SK-N-SH treated with all-trans-retinoic acid at 6 μM for 48 hours (cell line): ENCODE measurements around the gene KIAA1217.

Source experiments
- ARNTL ChIP-seq: fragments of 450-650 bp; formaldehyde crosslinking; IDR thresholded peaks from 2 replicates; pipeline ENCODE4 v1.5.0; 2020; ENCODE audit warnings: low read depth, mild to moderate bottlenecking, moderate library complexity, borderline replicate concordance
- CSDC2 ChIP-seq: fragments of 250-450 bp; sonication (Bioruptor Pico); IDR thresholded peaks from 2 replicates; pipeline ENCODE4 v1.5.0; 2020; ENCODE audit warnings: mild to moderate bottlenecking, moderate library complexity
- GLIS3 ChIP-seq: fragments of 250-450 bp; sonication (Bioruptor Pico); IDR thresholded peaks from 2 replicates; pipeline ENCODE4 v1.5.0; 2020; ENCODE audit warnings: mild to moderate bottlenecking, moderate library complexity
- PATZ1 ChIP-seq: fragments of 250-450 bp; sonication (Bioruptor Pico); IDR thresholded peaks from 2 replicates; pipeline ENCODE4 v1.8.0; 2020; ENCODE audit warnings: mild to moderate bottlenecking, moderate library complexity, borderline replicate concordance
- POU6F1 ChIP-seq: fragments of 250-450 bp; sonication (Bioruptor Pico); IDR thresholded peaks from 2 replicates; pipeline ENCODE4 v1.8.0; 2021; ENCODE audit warnings: low read depth, mild to moderate bottlenecking, moderate library complexity, borderline replicate concordance
- PPARA ChIP-seq: fragments of 250-450 bp; sonication (Bioruptor Pico); IDR thresholded peaks from 2 replicates; pipeline ENCODE4 v1.5.0; 2020; ENCODE audit warnings: mild to moderate bottlenecking, borderline replicate concordance
- RARB ChIP-seq: fragments of 250-450 bp; sonication (Bioruptor Pico); IDR thresholded peaks from 2 replicates; pipeline ENCODE4 v1.8.0; 2021; ENCODE audit warnings: mild to moderate bottlenecking, moderate library complexity
- SNAI2 ChIP-seq: fragments of 250-450 bp; sonication (Bioruptor Pico); IDR thresholded peaks from 2 replicates; pipeline ENCODE4 v1.5.0; 2020; ENCODE audit warnings: mild to moderate bottlenecking, moderate library complexity
- TSHZ2 ChIP-seq: fragments of 250-450 bp; sonication (Bioruptor Pico); IDR thresholded peaks from 2 replicates; pipeline ENCODE4 v1.5.0; 2020; ENCODE audit warnings: mild to moderate bottlenecking, moderate library complexity
- ZC3H10 ChIP-seq: fragments of 250-450 bp; sonication (Bioruptor Pico); IDR thresholded peaks from 2 replicates; pipeline ENCODE4 v1.5.1; 2021; ENCODE audit warnings: mild to moderate bottlenecking, moderate library complexity
- ZFP30 ChIP-seq: fragments of 450-650 bp; formaldehyde crosslinking; IDR thresholded peaks from 2 replicates; pipeline ENCODE4 v1.5.0; 2022; ENCODE audit warnings: mild to moderate bottlenecking, moderate library complexity
- ZNF565 ChIP-seq: fragments of 450-650 bp; formaldehyde crosslinking; conservative IDR thresholded peaks from 2 replicates; pipeline ENCODE4 v1.5.0; 2020; ENCODE audit warnings: low read depth, mild to moderate bottlenecking, moderate library complexity
- ZNF70 ChIP-seq: fragments of 450-650 bp; formaldehyde crosslinking; IDR thresholded peaks from 2 replicates; pipeline ENCODE4 v1.5.0; 2020; ENCODE audit warnings: mild to moderate bottlenecking, moderate library complexity

- TF ChIP-seq RARB (CRISPR knock-in tag) (no peak), ZFP30 (CRISPR knock-in tag) (no peak), POU6F1 (no peak), CSDC2 (CRISPR knock-in tag) (no peak), PATZ1 (no peak), TSHZ2 (CRISPR knock-in tag) (no peak), GLIS3 (CRISPR knock-in tag) (no peak), ZC3H10 (no peak), SNAI2 (CRISPR knock-in tag) (no peak), ZNF565 (no peak), ARNTL (CRISPR knock-in tag) (no peak), ZNF70 (CRISPR knock-in tag) (no peak), PPARA (CRISPR knock-in tag) (no peak)
Observed at GRCh38 chr10:24476913-24477701, 268.2 kb downstream of the KIAA1217 start.
